Lower leg skin (tissue), 4 donors: ENCODE results near the gene ZBTB32. TPM values are rescaled to one million over a fixed set of nuclear protein-coding genes. Genes with fewer than 3 reads are reported as not detected.
"Not testable (repeated sequence)": the region's sequence is repeated elsewhere in the genome, so short reads cannot be mapped to it uniquely, and the experiment has no call there.

ENCODE experiments used
- DNase-seq, 2 donors: peaks; one replicate each; pipeline ENCODE4 v3.0.0-alpha.2; 2019; ENCODE audit warnings: low spot score in 2 of 2
- H3K4me3 ChIP-seq: fragments of 200-600 bp; sonication (generic); 2 replicates; pipeline ENCODE4 v1.5.1; 2017; ENCODE audit warnings: mild to moderate bottlenecking, low read depth; ENCODE audit not compliant: poor library complexity, severe bottlenecking
- CTCF ChIP-seq, 3 donors: fragments of 450-650 bp; IDR thresholded peaks; one replicate each; pipeline ENCODE4 v1.5.1; 2016; ENCODE audit warnings: antibody characterized with exemption in 3 of 3, mild to moderate bottlenecking in 3 of 3, moderate library complexity in 2 of 3
- POLR2A ChIP-seq, 2 donors: fragments of 450-650 bp; IDR thresholded peaks; one replicate each; pipeline ENCODE4 v1.6.1; 2016 to 2017; ENCODE audit warnings: antibody characterized with exemption in 2 of 2, mild to moderate bottlenecking in 1 of 2, moderate library complexity in 1 of 2
- WGBS, 2 donors: methylation state at CpG; one replicate each; pipeline ENCODE4 v1.1.5; 2018; 5-methylcytosine and 5-hydroxymethylcytosine counted together
- intact Hi-C: fragments of 100-400 bp; cut with DNase I; formaldehyde crosslinking; loops from one replicate; pipeline ENCODE4 v1.15.0; 2023; ENCODE audit warnings: low total_unique reads
- total RNA-seq, 4 donors: library from RNA; depleted of rRNA; stranded (reverse); fragments of >200 nt; gene quantifications; one replicate each; pipeline ENCODE4 v1.1.0, GENCODE V29; 2016

ZBTB32 gene
- total RNA-seq, 4 donors from 2014 or later: not detected

- intact Hi-C loops: no loop called here
- 67 to 72% methylated on average over 1 of the region's 1 CpG for WGBS, 2 donors
- DNase-seq: no peak
- no peak overlapping the region for H3K4me3 ChIP-seq
- TF ChIP-seq POLR2A (IDR thresholded peaks at IDR 0.05) (no peak), CTCF (IDR thresholded peaks at IDR 0.05) (no peak)
These were observed 33.7 kb upstream of the ZBTB32 start for GRCh38 chr19:35670686-35671085.

- no peak for DNase-seq
- TF ChIP-seq POLR2A (IDR thresholded peaks at IDR 0.05) (no peak), CTCF (IDR thresholded peaks at IDR 0.05) (no peak)
- intact Hi-C loops: no loop called here
- no peak overlapping the region for H3K4me3 ChIP-seq
- 42 to 49% methylated on average over 3 of the region's 3 CpGs for WGBS, 2 donors
These were observed 32.5 kb upstream of the ZBTB32 start for GRCh38 chr19:35671818-35672217.

- intact Hi-C loops: no loop called here
- WGBS, 2 donors: 4 to 6% methylated on average over 31 to 38 of the region's 39 CpGs
- TF ChIP-seq POLR2A (IDR thresholded peaks at IDR 0.05) (no peak), CTCF (IDR thresholded peaks at IDR 0.05) (no peak)
- H3K4me3 ChIP-seq: no peak overlapping the region
- DNase-seq: no peak
These were observed 31.1 kb upstream of the ZBTB32 start for GRCh38 chr19:35673121-35673804.

- H3K4me3 ChIP-seq: no peak overlapping the region
- DNase-seq: no peak
- 66 to 72% methylated on average over 15 of the region's 15 CpGs for WGBS, 2 donors
- TF ChIP-seq POLR2A (IDR thresholded peaks at IDR 0.05): no peak
- no peak for TF ChIP-seq CTCF (IDR thresholded peaks at IDR 0.05)
- intact Hi-C loops: loop anchor here (1.0 kb wide), 1 partner anchor 23 kb away; no protein-coding TSS in a partner anchor
These were observed 28.7 kb upstream of the ZBTB32 start for GRCh38 chr19:35675589-35676140.

- TF ChIP-seq POLR2A (IDR thresholded peaks at IDR 0.05) (no peak), CTCF (IDR thresholded peaks at IDR 0.05) (no peak)
- 53 to 54% methylated on average over 4 of the region's 4 CpGs for WGBS, 2 donors
- H3K4me3 ChIP-seq: no peak overlapping the region
- no peak for DNase-seq
- intact Hi-C loops: loop anchor here (10.0 kb wide), 1 partner anchor 245 kb away; the partner anchor contains the start of gene LRFN3
These were observed 14.5 kb upstream of the ZBTB32 start for GRCh38 chr19:35689836-35690235.

- intact Hi-C loops: loop anchor here (10.0 kb wide), 1 partner anchor 244 kb away; the partner anchor contains the start of gene LRFN3
- not testable (repeated sequence) for H3K4me3 ChIP-seq, DNase-seq
- 95 to 96% methylated on average over 19 to 33 of the region's 37 CpGs for WGBS, 2 donors
These were observed 13.3 kb upstream of the ZBTB32 start for GRCh38 chr19:35691106-35691505.
